H1 (cell line): Measurements from ENCODE around the gene CDKN3. TPM values are rescaled to one million over a fixed set of nuclear protein-coding genes. Genes with fewer than 3 reads are reported as not detected.

Source experiments
- CTCF ChIP-seq, 3 experiments: IDR thresholded peaks; 1 replicate in 2 of 3; 2 replicates in 1 of 3; pipeline versions ENCODE4 v1.5.1 to v1.6.1; 2011; ENCODE audit warnings: low read length in 3 of 3, mild to moderate bottlenecking in 3 of 3, inconsistent platforms in 2 of 3, low read depth in 1 of 3, moderate library complexity in 1 of 3; ENCODE audit not compliant: insufficient read depth in 1 of 3; ENCODE audit errors: control extremely low read depth in 1 of 3
- KDM1A ChIP-seq: fragments of 200-600, 300-600 bp; sonication (generic); IDR thresholded peaks from 2 replicates; pipeline ENCODE4 v1.7.1; 2016; ENCODE audit warnings: mild to moderate bottlenecking, low read length, borderline replicate concordance
- MAX ChIP-seq: IDR thresholded peaks from 2 replicates; pipeline ENCODE4 v1.6.1; 2012; ENCODE audit warnings: inconsistent platforms
- RAD21 ChIP-seq, 2 experiments: IDR thresholded peaks in 1 of 2; conservative IDR thresholded peaks in 1 of 2; 2 replicates each; pipeline ENCODE4 v1.6.1; 2011; ENCODE audit warnings: low read depth in 2 of 2, low read length in 2 of 2, improper control_type of control experiment in 1 of 2, inconsistent platforms in 1 of 2, mild to moderate bottlenecking in 1 of 2, moderate library complexity in 1 of 2
- polyA plus RNA-seq, 7 experiments: library from polyadenylated mRNA; depleted of rRNA in 3 of 7; stranded (reverse) in 5 of 7; unstranded in 2 of 7; fragments of >200 nt in 5 of 7; fragments of 200-250 nt in 2 of 7; gene quantifications; 1 replicate in 5 of 7; 2 replicates in 1 of 7; 4 replicates in 1 of 7; pipeline versions ENCODE4 v1.2.1 to v1.2.3, GENCODE V29; 2011 to 2013; ENCODE audit warnings: missing spikeins in 2 of 7, mixed read lengths in 2 of 7
- total RNA-seq: library from RNA; stranded (reverse); fragmentation: NEBNext Ultra II Directional; extraction: Animal tissue kit (Norgen Biotek cat#: 25700); gene quantifications from 2 replicates; pipeline ENCODE4 v1.2.1, GENCODE V29; 2021
- TF ChIP-seq, protein P1 (sequence below): IDR thresholded peaks from 2 replicates; pipeline ENCODE4 v1.6.1; 2012; ENCODE audit warnings: inconsistent platforms

Gene CDKN3
- total and polyA plus RNA-seq, 2 of the 8 experiments (the other 6 are each of a cell fraction or from before 2014, with no cell fraction given): 43.5 to 48.3 TPM

- TF ChIP-seq CTCF (IDR thresholded peaks at IDR 0.05; ENCODE audit: control extremely low read depth in 1 of 3, insufficient read depth in 1 of 3, low read depth in 1 of 3, low read length in 3 of 3) (peak; percentile 71 to 98 (median 93)), MAX (0 out of 2 replicates have a peak, but pooled peaks have one; percentile 2), RAD21 (IDR thresholded peaks at IDR 0.05 in 1 of 2, conservative IDR thresholded peaks at IDR 0.05 in 1 of 2; ENCODE audit: low read depth in 2 of 2, low read length in 2 of 2) (peak; percentile 85 to 90), KDM1A (no peak)
- TF ChIP-seq, protein P1, sequence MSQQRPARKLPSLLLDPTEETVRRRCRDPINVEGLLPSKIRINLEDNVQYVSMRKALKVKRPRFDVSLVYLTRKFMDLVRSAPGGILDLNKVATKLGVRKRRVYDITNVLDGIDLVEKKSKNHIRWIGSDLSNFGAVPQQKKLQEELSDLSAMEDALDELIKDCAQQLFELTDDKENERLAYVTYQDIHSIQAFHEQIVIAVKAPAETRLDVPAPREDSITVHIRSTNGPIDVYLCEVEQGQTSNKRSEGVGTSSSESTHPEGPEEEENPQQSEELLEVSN: no peak
- TF ChIP-seq, all 59 proteins: peak for 8
Observed at GRCh38 chr14:54366736-54367735, 29.8 kb upstream of the CDKN3 start (continued).
